NK-92 treated with Interleukin-12 subunit alpha and Interleukin-12 subunit beta, amount 100 ng/mL, for 24 hours (cell line): ENCODE results near the gene MCF2L2.
"Not testable (repeated sequence)": the region's sequence is repeated elsewhere in the genome, so short reads cannot be mapped to it uniquely, and the experiment has no call there.

Experiments
- DNase-seq: peaks from one replicate; lab custom pipeline; 2025; lab: John Stamatoyannopoulos, UW

The MCF2L2 gene

GRCh38 chr3:183428447-183429211, at the start of gene MCF2L2:
MCF2L2 (minus strand) TSS chr3:183428619; CDS start chr3:183427977, 642 bp downstream.
- DNase-seq = peak; percentile 65

- DNase-seq = no peak
Measured at GRCh38 chr3:183477801-183478456, 49.5 kb upstream of the MCF2L2 start.

- DNase-seq = not testable (repeated sequence)
Measured at GRCh38 chr3:183475764-183476162, 47.3 kb upstream of the MCF2L2 start.

GRCh38 chr3:183475016-183475763, 46.8 kb upstream of the MCF2L2 start:
- no peak for DNase-seq

- no peak for DNase-seq
Measured at GRCh38 chr3:183473969-183474368, 45.5 kb upstream of the MCF2L2 start.

- DNase-seq = no peak
Measured at GRCh38 chr3:183472155-183472554, 43.7 kb upstream of the MCF2L2 start.

GRCh38 chr3:183468424-183468823, 40.0 kb upstream of the MCF2L2 start:
- no peak for DNase-seq

- no peak for DNase-seq
Measured at GRCh38 chr3:183466575-183466974, 38.2 kb upstream of the MCF2L2 start.

- DNase-seq = not testable (repeated sequence)
Measured at GRCh38 chr3:183465710-183466109, 37.3 kb upstream of the MCF2L2 start.

GRCh38 chr3:183464480-183464879, 36.1 kb upstream of the MCF2L2 start:
- DNase-seq = no peak

GRCh38 chr3:183460081-183461055, 31.9 kb upstream of the MCF2L2 start:
- DNase-seq = no peak

GRCh38 chr3:183455089-183455488, 26.7 kb upstream of the MCF2L2 start:
- no peak for DNase-seq

- no peak for DNase-seq
Measured at GRCh38 chr3:183454064-183454463, 25.6 kb upstream of the MCF2L2 start.

- DNase-seq = no peak
Measured at GRCh38 chr3:183449791-183450190, 21.4 kb upstream of the MCF2L2 start.

GRCh38 chr3:183449391-183449790, 21.0 kb upstream of the MCF2L2 start:
- no peak for DNase-seq

GRCh38 chr3:183448369-183449128, 20.1 kb upstream of the MCF2L2 start:
- no peak for DNase-seq

GRCh38 chr3:183447206-183448001, 19.0 kb upstream of the MCF2L2 start:
- DNase-seq = peak; percentile 86

- DNase-seq = no peak
Measured at GRCh38 chr3:183446838-183447205, 18.4 kb upstream of the MCF2L2 start.

GRCh38 chr3:183444748-183445147, 16.3 kb upstream of the MCF2L2 start:
- DNase-seq = no peak
